Body of pancreas (tissue), 4 donors: ENCODE results near the gene SLCO2B1. TPM values are rescaled to one million over a fixed set of nuclear protein-coding genes. Genes with fewer than 3 reads are reported as not detected.

Experiments
- ATAC-seq: fragments of 150-250 bp; one replicate; pipeline ENCODE4 v1.9.1; 2016
- DNase-seq, 4 donors: peaks; one replicate each; pipeline ENCODE4 v3.0.0-alpha.2; 2019
- H3K27ac ChIP-seq, 4 donors: fragments of 200-600 bp; sonication (generic); 1 replicate in 3 of 4; 2 replicates in 1 of 4; pipeline versions ENCODE4 v1.5.1 to v1.6.1; 2016 to 2019; ENCODE audit warnings: mild to moderate bottlenecking in 1 of 4, mixed read lengths in 1 of 4, moderate library complexity in 1 of 4
- H3K27me3 ChIP-seq, 2 donors: fragments of 200-600 bp; sonication (generic); one replicate each; pipeline ENCODE4 v1.6.0; 2016; ENCODE audit warnings: mild to moderate bottlenecking in 1 of 2
- H3K36me3 ChIP-seq, 2 donors: fragments of 200-600 bp; sonication (generic); replicated peaks in 1 of 2; 2 replicates each; pipeline ENCODE4 v1.5.1; 2016; ENCODE audit warnings: low read depth in 2 of 2; ENCODE audit not compliant: insufficient read depth in 1 of 2
- H3K4me1 ChIP-seq: fragments of 200-600 bp; sonication (generic); one replicate; pipeline ENCODE4 v1.6.0; 2016
- H3K4me3 ChIP-seq, 2 donors: fragments of 200-600 bp; sonication (generic); 1 replicate in 1 of 2; 2 replicates in 1 of 2; pipeline ENCODE4 v1.5.1; 2016 to 2019
- H3K9me3 ChIP-seq, 3 donors: fragments of 200-600 bp; sonication (generic); 1 replicate in 2 of 3; 2 replicates in 1 of 3; pipeline ENCODE4 v1.5.1; 2016
- CTCF ChIP-seq, 7 experiments: fragments of 450-650 bp in 4 of 7; fragments of 200-600 bp in 3 of 7; sonication (generic) in 3 of 7; IDR thresholded peaks; one replicate each; pipeline ENCODE4 v1.5.1; 2016 to 2019; ENCODE audit warnings: antibody characterized with exemption in 7 of 7
- POLR2A ChIP-seq, 3 donors: fragments of 450-650 bp; IDR thresholded peaks; one replicate each; pipeline ENCODE4 v1.6.1; 2016; ENCODE audit warnings: antibody characterized with exemption in 3 of 3, mild to moderate bottlenecking in 2 of 3
- WGBS, 2 donors: methylation state at CpG; one replicate each; pipeline ENCODE4 v1.1.5; 2017; 5-methylcytosine and 5-hydroxymethylcytosine counted together
- intact Hi-C: fragments of 100-400 bp; cut with DNase I; formaldehyde crosslinking; loops from one replicate; pipeline ENCODE4 v1.15.1; 2023
- total RNA-seq, 2 donors: library from RNA; depleted of rRNA; stranded (reverse); fragments of >200 nt; gene quantifications; one replicate each; pipeline ENCODE4 v1.1.0, GENCODE V29; 2016

SLCO2B1 gene
- total RNA-seq, 2 donors from 2014 or later: 33.7 to 101 TPM

GRCh38 chr11:75225794-75226193 is 74.9 kb downstream of the SLCO2B1 start:
- Histone ChIP-seq H3K9me3 (no peaks in the 10 kb centered on the region), H3K4me1 (no peaks in the 10 kb centered on the region), H3K27ac (no peak overlapping the region), H3K4me3 (no peak overlapping the region), H3K27me3 (no peaks in the 10 kb centered on the region), H3K36me3 (no peaks in the 10 kb centered on the region)
- 68 to 75% methylated on average over 4 of the region's 4 CpGs for WGBS, 2 donors
- ATAC-seq (no peak), DNase-seq (no peak)
- TF ChIP-seq CTCF (IDR thresholded peaks at IDR 0.05) (no peak), POLR2A (IDR thresholded peaks at IDR 0.05) (no peak)
- intact Hi-C loops: no loop called here

DNA sequence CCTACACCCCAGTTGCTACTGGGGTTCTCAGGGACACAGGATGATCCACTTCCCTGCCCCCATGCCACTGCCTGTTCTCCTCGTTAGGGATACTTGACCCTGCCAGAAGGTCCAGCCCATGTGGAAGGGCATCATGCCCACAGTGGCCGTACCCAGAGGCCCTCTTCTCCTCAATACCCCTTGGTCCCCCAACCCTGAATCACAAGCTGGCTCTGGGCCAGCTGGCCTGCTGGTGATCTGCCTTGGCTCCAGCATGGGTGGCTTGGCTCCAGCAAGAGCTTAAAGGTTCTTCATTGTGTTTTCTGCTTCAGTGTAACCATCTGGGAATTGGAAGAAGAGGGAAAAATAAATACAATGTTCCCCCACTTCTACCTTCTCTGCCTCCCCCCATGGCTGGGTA is 78.6 kb downstream of the SLCO2B1 start:
- intact Hi-C loops: no loop called here
- no peak overlapping the region for H3K4me3 ChIP-seq
- no peaks in the 10 kb centered on the region for H3K36me3 ChIP-seq
- ATAC-seq (no peak), DNase-seq (no peak)
- TF ChIP-seq CTCF (IDR thresholded peaks at IDR 0.05): no peak
- TF ChIP-seq POLR2A (IDR thresholded peaks at IDR 0.05): no peak
- no peak overlapping the region for H3K27ac ChIP-seq
- no peaks in the 10 kb centered on the region for H3K27me3 ChIP-seq
- H3K4me1 ChIP-seq: no peaks in the 10 kb centered on the region
- no peaks in the 10 kb centered on the region for H3K9me3 ChIP-seq
- WGBS, 2 donors: 86 to 100% methylated on average over 2 of the region's 2 CpGs

DNA sequence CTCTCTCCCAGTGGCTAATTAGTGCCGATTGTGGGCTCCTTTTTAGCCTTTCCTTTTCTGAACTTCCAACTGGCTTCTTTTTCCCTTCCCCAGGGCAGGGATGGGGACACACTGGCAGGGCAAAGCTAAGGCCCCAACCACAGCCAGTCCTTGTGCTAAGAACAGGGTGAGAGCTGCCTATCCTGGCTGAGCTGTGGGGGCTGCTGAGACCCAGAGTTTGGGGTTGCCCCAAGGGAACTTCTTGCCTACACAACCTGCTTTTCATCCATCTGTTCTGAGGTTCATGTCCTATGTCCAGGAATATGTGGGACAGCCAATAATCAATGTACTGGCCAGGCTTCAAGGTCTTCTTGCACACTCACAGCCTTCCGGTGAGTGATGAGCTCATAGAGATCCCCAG is 79.7 kb downstream of the SLCO2B1 start:
- intact Hi-C loops: no loop called here
- Histone ChIP-seq H3K4me1 (no peaks in the 10 kb centered on the region), H3K4me3 (no peak overlapping the region), H3K27ac (no peak overlapping the region), H3K9me3 (no peaks in the 10 kb centered on the region), H3K27me3 (no peaks in the 10 kb centered on the region), H3K36me3 (no peaks in the 10 kb centered on the region)
- no peak for TF ChIP-seq POLR2A (IDR thresholded peaks at IDR 0.05)
- TF ChIP-seq CTCF (IDR thresholded peaks at IDR 0.05): no peak
- 61 to 78% methylated on average over 2 of the region's 2 CpGs for WGBS, 2 donors
- ATAC-seq: no peak
- no peak for DNase-seq

DNA sequence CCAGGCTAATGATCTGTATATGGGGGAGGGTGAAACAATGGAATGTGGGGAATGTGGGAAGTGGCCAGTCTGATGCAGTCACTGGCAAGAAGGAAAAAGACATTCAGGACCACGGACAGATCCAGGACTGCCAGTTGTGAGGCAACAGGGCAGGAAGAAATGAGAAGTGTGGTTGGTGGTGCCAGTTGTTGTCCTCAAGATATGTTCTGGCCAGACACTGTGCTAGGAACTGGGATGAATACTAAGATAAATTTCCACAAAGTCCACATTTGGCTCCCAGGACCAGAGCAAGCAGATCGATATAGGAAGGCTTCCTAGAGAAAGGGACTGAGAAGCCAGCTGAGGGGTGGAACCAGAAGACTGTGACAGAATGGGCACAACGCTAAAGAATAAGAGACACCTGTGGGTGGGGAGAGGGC is 82.9 kb downstream of the SLCO2B1 start:
- no peak for ATAC-seq
- DNase-seq: peak in 1 of 4 donors; percentile 31

More for the DNA sequence above, 82.9 kb downstream of the SLCO2B1 start:
- no peaks in the 10 kb centered on the region for H3K4me1 ChIP-seq
- no peak for TF ChIP-seq CTCF (IDR thresholded peaks at IDR 0.05)
- no peak for TF ChIP-seq POLR2A (IDR thresholded peaks at IDR 0.05)
- H3K36me3 ChIP-seq: no peaks in the 10 kb centered on the region
- no peak overlapping the region for H3K27ac ChIP-seq
- no peak overlapping the region for H3K4me3 ChIP-seq
- no peaks in the 10 kb centered on the region for H3K27me3 ChIP-seq
- H3K9me3 ChIP-seq: no peaks in the 10 kb centered on the region
- 40 to 52% methylated on average over 3 of the region's 3 CpGs for WGBS, 2 donors
- intact Hi-C loops: no loop called here
